Fibroblast of lung (primary cell): ENCODE results near the gene CLIC3. TPM values are rescaled to one million over a fixed set of nuclear protein-coding genes. Genes with fewer than 3 reads are reported as not detected.

Experiments used
- DNase-seq, 2 donors: peaks; one replicate each; pipeline versions ENCODE4 v3.0.0 to v3.0.0-alpha.2; 2010; ENCODE audit warnings: low read depth in 2 of 2
- H2AFZ ChIP-seq: 2 replicates; pipeline ENCODE4 v1.5.1; 2012; ENCODE audit warnings: low read length, control low read depth, inconsistent platforms
- H3K27ac ChIP-seq: 2 replicates; pipeline ENCODE4 v1.5.1; 2011; ENCODE audit warnings: low read length, control low read depth; ENCODE audit not compliant: insufficient read depth
- H3K27me3 ChIP-seq: 2 replicates; pipeline ENCODE4 v1.5.1; 2011; ENCODE audit warnings: mild to moderate bottlenecking, low read length; ENCODE audit not compliant: control insufficient read depth, insufficient read depth
- H3K36me3 ChIP-seq: 2 replicates; pipeline ENCODE4 v1.5.1; 2011; ENCODE audit warnings: low read length; ENCODE audit not compliant: control insufficient read depth, insufficient read depth
- H3K4me1 ChIP-seq: 2 replicates; pipeline ENCODE4 v1.5.1; 2011; ENCODE audit warnings: low read length; ENCODE audit not compliant: control insufficient read depth, insufficient read depth; ENCODE audit errors: extremely low read depth
- H3K4me2 ChIP-seq: 2 replicates; pipeline ENCODE4 v1.5.1; 2011; ENCODE audit warnings: low read length, control low read depth; ENCODE audit not compliant: insufficient read depth; ENCODE audit errors: extremely low read depth
- H3K4me3 ChIP-seq, 4 experiments: fragments of 200-600 bp in 1 of 4; sonication (generic) in 1 of 4; replicated peaks in 1 of 4; 2 replicates each; pipeline ENCODE4 v1.5.1; 2011 to 2016; ENCODE audit warnings: low read length in 4 of 4, low read depth in 3 of 4, mild to moderate bottlenecking in 3 of 4, control low read depth in 2 of 4, inconsistent platforms in 1 of 4, mixed read lengths in 1 of 4; ENCODE audit not compliant: insufficient read depth in 1 of 4; ENCODE audit errors: control extremely low read depth in 1 of 4
- H3K79me2 ChIP-seq: 2 replicates; pipeline ENCODE4 v1.5.1; 2012; ENCODE audit warnings: mild to moderate bottlenecking, low read length, inconsistent platforms; ENCODE audit not compliant: control insufficient read depth, insufficient read depth
- H3K9ac ChIP-seq: 2 replicates; pipeline ENCODE4 v1.5.1; 2011; ENCODE audit warnings: mild to moderate bottlenecking, low read length, control low read depth; ENCODE audit not compliant: insufficient read depth
- H3K9me3 ChIP-seq: 2 replicates; pipeline ENCODE4 v1.5.1; 2012; ENCODE audit warnings: low read depth, low read length; ENCODE audit not compliant: control insufficient read depth, insufficient read depth
- H4K20me1 ChIP-seq: 2 replicates; pipeline ENCODE4 v1.5.1; 2011; ENCODE audit warnings: low read length; ENCODE audit not compliant: control insufficient read depth, insufficient read depth; ENCODE audit errors: extremely low read depth
- CTCF ChIP-seq, 2 donors: IDR thresholded peaks in 1 of 2; conservative IDR thresholded peaks in 1 of 2; 1 replicate in 1 of 2; 2 replicates in 1 of 2; pipeline ENCODE4 v1.5.1; 2011 to 2012; ENCODE audit warnings: low read length in 2 of 2, control low read depth in 1 of 2, inconsistent platforms in 1 of 2, low read depth in 1 of 2, mild to moderate bottlenecking in 1 of 2
- EZH2 ChIP-seq: IDR thresholded peaks from 2 replicates; pipeline ENCODE4 v1.5.1; 2012; ENCODE audit warnings: low read length, control low read depth, mild to moderate bottlenecking; ENCODE audit errors: missing control alignments
- polyA plus RNA-seq, 2 donors: library from polyadenylated mRNA; depleted of rRNA in 1 of 2; stranded (reverse) in 1 of 2; unstranded in 1 of 2; fragments of >200 nt; gene quantifications; 2 replicates each; pipeline ENCODE4 v1.2.1, GENCODE V29; 2011 to 2012; ENCODE audit warnings: missing spikeins in 1 of 2
- total RNA-seq: library from RNA; depleted of rRNA; stranded (reverse); fragments of >200 nt; gene quantifications from 2 replicates; pipeline ENCODE4 v1.2.1, GENCODE V29; 2014

CLIC3 gene
- total and polyA plus RNA-seq, 2 donors (not counting 1 experiment from before 2014, with no cell fraction given): 0.98 to 3.5 TPM

GRCh38 chr9:136984464-136985026 is 11.8 kb downstream of the CLIC3 start:
- Histone ChIP-seq H3K36me3 (no peaks in the 10 kb centered on the region), H4K20me1 (no peaks in the 10 kb centered on the region), H3K9me3 (no peaks in the 10 kb centered on the region), H3K27me3 (peaks cover 20% of the 10 kb centered on the region), H2AFZ (no peak overlapping the region), H3K27ac (no peak overlapping the region), H3K4me2 (no peak overlapping the region), H3K4me3 (no peak overlapping the region), H3K9ac (no peak overlapping the region), H3K4me1 (no peaks in the 10 kb centered on the region), H3K79me2 (no peaks in the 10 kb centered on the region)
- no peak for DNase-seq
- TF ChIP-seq EZH2 (no peak), CTCF (conservative IDR thresholded peaks at IDR 0.05 in 1 of 2, IDR thresholded peaks at IDR 0.05 in 1 of 2; ENCODE audit: low read depth in 1 of 2, low read length in 2 of 2) (no peak)

GRCh38 chr9:136983656-136984314 is 12.6 kb downstream of the CLIC3 start:
- H3K4me2 ChIP-seq: no peak overlapping the region
- peaks cover 20% of the 10 kb centered on the region for H3K27me3 ChIP-seq
- H3K36me3 ChIP-seq: no peaks in the 10 kb centered on the region
- H3K9ac ChIP-seq: no peak overlapping the region
- no peaks in the 10 kb centered on the region for H3K79me2 ChIP-seq
- no peaks in the 10 kb centered on the region for H3K4me1 ChIP-seq
- H3K27ac ChIP-seq: no peak overlapping the region
- no peaks in the 10 kb centered on the region for H3K9me3 ChIP-seq
- no peak overlapping the region for H2AFZ ChIP-seq
- DNase-seq: no peak
- no peak overlapping the region for H3K4me3 ChIP-seq
- H4K20me1 ChIP-seq: no peaks in the 10 kb centered on the region
- TF ChIP-seq CTCF (conservative IDR thresholded peaks at IDR 0.05 in 1 of 2, IDR thresholded peaks at IDR 0.05 in 1 of 2; ENCODE audit: low read depth in 1 of 2, low read length in 2 of 2) (no peak), EZH2 (peak; percentile 47)

GRCh38 chr9:136983167-136983566 is 13.2 kb downstream of the CLIC3 start:
- Histone ChIP-seq H4K20me1 (no peaks in the 10 kb centered on the region), H3K36me3 (no peaks in the 10 kb centered on the region), H3K9me3 (no peaks in the 10 kb centered on the region), H3K79me2 (no peaks in the 10 kb centered on the region), H3K27ac (no peak overlapping the region), H3K4me1 (no peaks in the 10 kb centered on the region), H3K9ac (no peak overlapping the region), H3K27me3 (peaks cover 20% of the 10 kb centered on the region), H3K4me2 (no peak overlapping the region), H3K4me3 (no peak overlapping the region), H2AFZ (no peak overlapping the region)
- DNase-seq: no peak
- TF ChIP-seq CTCF (conservative IDR thresholded peaks at IDR 0.05 in 1 of 2, IDR thresholded peaks at IDR 0.05 in 1 of 2; ENCODE audit: low read depth in 1 of 2, low read length in 2 of 2) (no peak), EZH2 (no peak)
